HL-60 (cell line): ENCODE results near the gene AKAP6.

Source experiments
- DNase-seq, 2 experiments: peaks; one replicate each; pipeline ENCODE4 v3.0.0-alpha.2; 2010 to 2020; ENCODE audit warnings: low read depth in 1 of 2, low spot score in 1 of 2
- H3K27ac ChIP-seq: fragments of 250-450 bp; sonication (Bioruptor Pico); replicated peaks from 2 replicates; pipeline ENCODE4 v1.5.1; 2020; ENCODE audit warnings: mild to moderate bottlenecking, moderate library complexity
- H3K27me3 ChIP-seq: fragments of 250-450 bp; sonication (Bioruptor Pico); 2 replicates; pipeline ENCODE4 v1.5.1; 2021; ENCODE audit warnings: mild to moderate bottlenecking, moderate library complexity; ENCODE audit not compliant: insufficient read depth, poor library complexity, severe bottlenecking
- H3K4me3 ChIP-seq: replicated peaks from 2 replicates; pipeline ENCODE4 v1.5.1; 2011; ENCODE audit warnings: mild to moderate bottlenecking, control low read depth, low read length; ENCODE audit not compliant: insufficient read depth
- CTCF ChIP-seq: IDR thresholded peaks from one replicate; pipeline ENCODE4 v1.5.1; 2011; ENCODE audit warnings: low read length, control low read depth, inconsistent platforms; ENCODE audit not compliant: insufficient read depth
- GABPA ChIP-seq: IDR thresholded peaks from 2 replicates; pipeline ENCODE4 v1.6.1; 2012; ENCODE audit warnings: low read depth
- POLR2AphosphoS5 ChIP-seq: IDR thresholded peaks from 2 replicates; pipeline ENCODE4 v1.6.1; 2012; ENCODE audit warnings: low read depth
- SPI1 ChIP-seq: IDR thresholded peaks from 2 replicates; pipeline ENCODE4 v1.6.1; 2012; ENCODE audit warnings: low read depth, mild to moderate bottlenecking, borderline replicate concordance
- TF ChIP-seq, protein P1 (sequence below): IDR thresholded peaks from 2 replicates; pipeline ENCODE4 v1.6.1; 2012; ENCODE audit warnings: low read depth; ENCODE audit not compliant: insufficient replicate concordance

AKAP6 gene

DNA sequence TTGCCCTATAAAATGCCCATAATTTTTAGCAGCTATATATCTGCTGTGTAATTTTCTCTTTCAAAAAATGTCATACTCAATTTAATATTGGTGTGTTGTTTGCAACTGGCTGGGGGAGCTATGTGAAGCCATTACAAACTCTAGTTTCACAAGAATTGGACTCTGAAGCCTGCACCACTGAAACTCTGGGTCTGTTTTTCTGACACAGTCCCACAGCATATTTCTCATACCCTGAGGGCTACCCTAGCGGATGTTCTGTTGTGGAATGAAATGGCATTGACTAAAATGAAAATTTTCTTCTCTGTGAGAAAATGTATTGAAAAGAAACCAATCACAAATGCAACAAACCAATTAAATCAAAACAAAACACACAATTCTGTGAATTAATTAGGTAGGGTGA lies 325.0 kb downstream of the AKAP6 start:
- DNase-seq = no peak
- H3K4me3 ChIP-seq = no peak overlapping the region
- H3K27ac ChIP-seq = no peak overlapping the region
- TF ChIP-seq POLR2AphosphoS5 (no peak), CTCF (no peak), GABPA (no peak)
- TF ChIP-seq, protein P1, sequence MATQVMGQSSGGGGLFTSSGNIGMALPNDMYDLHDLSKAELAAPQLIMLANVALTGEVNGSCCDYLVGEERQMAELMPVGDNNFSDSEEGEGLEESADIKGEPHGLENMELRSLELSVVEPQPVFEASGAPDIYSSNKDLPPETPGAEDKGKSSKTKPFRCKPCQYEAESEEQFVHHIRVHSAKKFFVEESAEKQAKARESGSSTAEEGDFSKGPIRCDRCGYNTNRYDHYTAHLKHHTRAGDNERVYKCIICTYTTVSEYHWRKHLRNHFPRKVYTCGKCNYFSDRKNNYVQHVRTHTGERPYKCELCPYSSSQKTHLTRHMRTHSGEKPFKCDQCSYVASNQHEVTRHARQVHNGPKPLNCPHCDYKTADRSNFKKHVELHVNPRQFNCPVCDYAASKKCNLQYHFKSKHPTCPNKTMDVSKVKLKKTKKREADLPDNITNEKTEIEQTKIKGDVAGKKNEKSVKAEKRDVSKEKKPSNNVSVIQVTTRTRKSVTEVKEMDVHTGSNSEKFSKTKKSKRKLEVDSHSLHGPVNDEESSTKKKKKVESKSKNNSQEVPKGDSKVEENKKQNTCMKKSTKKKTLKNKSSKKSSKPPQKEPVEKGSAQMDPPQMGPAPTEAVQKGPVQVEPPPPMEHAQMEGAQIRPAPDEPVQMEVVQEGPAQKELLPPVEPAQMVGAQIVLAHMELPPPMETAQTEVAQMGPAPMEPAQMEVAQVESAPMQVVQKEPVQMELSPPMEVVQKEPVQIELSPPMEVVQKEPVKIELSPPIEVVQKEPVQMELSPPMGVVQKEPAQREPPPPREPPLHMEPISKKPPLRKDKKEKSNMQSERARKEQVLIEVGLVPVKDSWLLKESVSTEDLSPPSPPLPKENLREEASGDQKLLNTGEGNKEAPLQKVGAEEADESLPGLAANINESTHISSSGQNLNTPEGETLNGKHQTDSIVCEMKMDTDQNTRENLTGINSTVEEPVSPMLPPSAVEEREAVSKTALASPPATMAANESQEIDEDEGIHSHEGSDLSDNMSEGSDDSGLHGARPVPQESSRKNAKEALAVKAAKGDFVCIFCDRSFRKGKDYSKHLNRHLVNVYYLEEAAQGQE = no peak
- no peaks in the 10 kb centered on the region for H3K27me3 ChIP-seq

- no peak for DNase-seq
- no peaks in the 10 kb centered on the region for H3K27me3 ChIP-seq
- H3K27ac ChIP-seq = no peak overlapping the region
- TF ChIP-seq POLR2AphosphoS5 (no peak), SPI1 (no peak)
- no peak overlapping the region for H3K4me3 ChIP-seq
Observed at GRCh38 chr14:32656601-32657000, 327.5 kb downstream of the AKAP6 start.

DNA sequence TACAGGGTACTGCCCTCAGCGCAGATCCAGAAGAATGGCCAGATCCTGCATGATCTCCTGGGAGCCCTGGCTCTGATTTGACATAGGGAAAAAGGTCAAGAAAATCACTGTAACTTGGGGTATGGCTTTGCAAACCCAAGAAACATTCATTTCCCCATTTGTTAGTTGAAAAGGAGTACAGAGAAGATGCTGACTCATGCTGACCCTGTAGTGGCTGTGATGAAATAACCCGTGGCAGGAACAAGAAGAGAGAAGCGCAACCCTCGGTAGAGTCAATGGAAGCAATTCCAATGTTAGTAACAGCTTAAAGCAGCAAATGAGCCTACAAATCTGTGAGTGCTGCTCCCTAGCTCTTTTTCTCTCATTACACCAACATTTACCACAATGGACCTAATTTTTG lies 328.0 kb downstream of the AKAP6 start:
- no peak overlapping the region for H3K4me3 ChIP-seq
- no peaks in the 10 kb centered on the region for H3K27me3 ChIP-seq
- peak; percentile 78 for TF ChIP-seq SPI1
- TF ChIP-seq, protein P1 = no peak
- no peak overlapping the region for H3K27ac ChIP-seq
- peak; percentile 20 to 82 for DNase-seq

- H3K27me3 ChIP-seq = no peaks in the 10 kb centered on the region
- no peak for DNase-seq
- no peak overlapping the region for H3K4me3 ChIP-seq
- no peak for TF ChIP-seq SPI1
- TF ChIP-seq CTCF = no peak
- TF ChIP-seq POLR2AphosphoS5 = no peak
- TF ChIP-seq GABPA = no peak
- TF ChIP-seq, protein P1 = no peak
- H3K27ac ChIP-seq = no peak overlapping the region
Observed at GRCh38 chr14:32661216-32661615, 332.1 kb downstream of the AKAP6 start.
